ENCODE data around the gene PRKN.

DNA sequence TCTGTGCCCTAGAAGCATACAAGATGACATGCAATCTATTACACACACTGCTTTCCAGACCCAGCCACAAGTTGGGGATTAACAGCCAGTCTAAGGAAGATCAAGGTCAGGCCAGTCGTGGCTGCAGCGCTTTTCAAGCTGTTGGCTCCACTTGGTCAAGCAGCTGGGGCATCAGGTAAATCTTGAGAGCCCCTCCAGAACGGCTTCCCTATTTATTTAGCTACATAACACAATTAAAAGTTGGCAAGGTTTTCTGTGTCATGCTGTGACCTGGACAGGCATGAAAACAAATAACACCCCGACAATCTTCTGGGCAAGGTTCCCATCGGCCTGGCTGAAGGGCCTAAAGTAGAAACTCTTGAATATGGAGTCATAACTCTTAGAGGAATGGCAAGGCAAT lies 524.3 kb downstream of the PRKN start:
- no peak for TF ChIP-seq EZH2 (IDR thresholded peaks at IDR 0.05; ENCODE audit: low read depth)
- TF ChIP-seq, protein P1, sequence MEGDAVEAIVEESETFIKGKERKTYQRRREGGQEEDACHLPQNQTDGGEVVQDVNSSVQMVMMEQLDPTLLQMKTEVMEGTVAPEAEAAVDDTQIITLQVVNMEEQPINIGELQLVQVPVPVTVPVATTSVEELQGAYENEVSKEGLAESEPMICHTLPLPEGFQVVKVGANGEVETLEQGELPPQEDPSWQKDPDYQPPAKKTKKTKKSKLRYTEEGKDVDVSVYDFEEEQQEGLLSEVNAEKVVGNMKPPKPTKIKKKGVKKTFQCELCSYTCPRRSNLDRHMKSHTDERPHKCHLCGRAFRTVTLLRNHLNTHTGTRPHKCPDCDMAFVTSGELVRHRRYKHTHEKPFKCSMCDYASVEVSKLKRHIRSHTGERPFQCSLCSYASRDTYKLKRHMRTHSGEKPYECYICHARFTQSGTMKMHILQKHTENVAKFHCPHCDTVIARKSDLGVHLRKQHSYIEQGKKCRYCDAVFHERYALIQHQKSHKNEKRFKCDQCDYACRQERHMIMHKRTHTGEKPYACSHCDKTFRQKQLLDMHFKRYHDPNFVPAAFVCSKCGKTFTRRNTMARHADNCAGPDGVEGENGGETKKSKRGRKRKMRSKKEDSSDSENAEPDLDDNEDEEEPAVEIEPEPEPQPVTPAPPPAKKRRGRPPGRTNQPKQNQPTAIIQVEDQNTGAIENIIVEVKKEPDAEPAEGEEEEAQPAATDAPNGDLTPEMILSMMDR (conservative IDR thresholded peaks at IDR 0.05) = no peak
